Skeletal muscle tissue (tissue), 4 donors: ENCODE results near the gene PHACTR1. TPM values are rescaled to one million over a fixed set of nuclear protein-coding genes. Genes with fewer than 3 reads are reported as not detected.

Experiments
- H3K27ac ChIP-seq: one replicate; pipeline ENCODE4 v1.7.0; 2013; ENCODE audit warnings: mild to moderate bottlenecking, low read depth, low read length, inconsistent platforms
- H3K27me3 ChIP-seq, 3 donors: one replicate each; pipeline ENCODE4 v1.7.0; 2013; ENCODE audit warnings: low read length in 3 of 3; ENCODE audit not compliant: control insufficient read depth in 3 of 3, insufficient read depth in 3 of 3
- H3K36me3 ChIP-seq, 3 donors: one replicate each; pipeline ENCODE4 v1.7.0; 2013; ENCODE audit warnings: low read length in 3 of 3; ENCODE audit not compliant: control insufficient read depth in 3 of 3, insufficient read depth in 3 of 3
- H3K4me1 ChIP-seq, 3 donors: one replicate each; pipeline ENCODE4 v1.7.0; 2013; ENCODE audit warnings: low read length in 3 of 3, mild to moderate bottlenecking in 3 of 3; ENCODE audit not compliant: control insufficient read depth in 3 of 3, insufficient read depth in 3 of 3
- H3K4me3 ChIP-seq, 3 donors: one replicate each; pipeline ENCODE4 v1.7.0; 2013; ENCODE audit warnings: low read length in 3 of 3
- H3K9ac ChIP-seq, 3 donors: one replicate each; pipeline ENCODE4 v1.7.0; 2013; ENCODE audit warnings: low read length in 3 of 3, mild to moderate bottlenecking in 3 of 3, moderate library complexity in 2 of 3, low read depth in 1 of 3
- H3K9me3 ChIP-seq, 3 donors: one replicate each; pipeline ENCODE4 v1.7.0; 2013; ENCODE audit warnings: low read length in 3 of 3; ENCODE audit not compliant: control insufficient read depth in 3 of 3
- total RNA-seq: library from RNA; depleted of rRNA; stranded (reverse); fragments of >200 nt; gene quantifications from one replicate; pipeline ENCODE4 v1.2.3, GENCODE V29; 2014
- donor health status: Osteomylitis.

Gene PHACTR1
- total RNA-seq, 1 donor from 2014 or later, result 5.7 TPM

DNA sequence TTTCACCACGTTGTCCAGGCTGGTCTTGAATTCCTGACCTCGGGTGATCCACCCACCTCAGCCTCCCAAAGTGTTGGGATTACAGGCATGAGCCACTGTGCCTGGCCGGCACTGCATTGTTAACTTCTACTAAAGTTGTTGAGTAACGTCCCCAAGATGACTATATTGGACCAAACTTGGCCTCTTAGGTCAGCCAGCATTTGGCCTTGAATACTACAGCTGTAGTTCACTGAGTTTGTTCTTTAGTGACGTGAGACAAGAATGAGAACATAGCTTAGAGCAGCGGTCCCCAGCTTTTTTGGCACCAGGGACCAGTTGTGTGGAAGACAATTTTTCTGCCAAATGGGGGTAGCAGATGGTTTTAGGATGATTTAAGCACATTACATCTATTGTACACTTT is 374.6 kb downstream of the PHACTR1 start:
- peaks cover 0 to 2% (median 0%) of the 10 kb centered on the region in 3 donors for H3K4me1 ChIP-seq
- no peak overlapping the region for H3K4me3 ChIP-seq
- H3K36me3 ChIP-seq, result no peaks in the 10 kb centered on the region
- no peak overlapping the region for H3K9ac ChIP-seq
- no peak overlapping the region for H3K27ac ChIP-seq
- H3K27me3 ChIP-seq, result no peaks in the 10 kb centered on the region
- H3K9me3 ChIP-seq, result peaks cover 0 to 3% (median 0%) of the 10 kb centered on the region in 3 donors

- no peaks in the 10 kb centered on the region for H3K4me1 ChIP-seq
- no peak overlapping the region for H3K27ac ChIP-seq
- H3K27me3 ChIP-seq, result no peaks in the 10 kb centered on the region
- H3K9me3 ChIP-seq, result no peaks in the 10 kb centered on the region
- H3K9ac ChIP-seq, result no peak overlapping the region
- no peaks in the 10 kb centered on the region for H3K36me3 ChIP-seq
- H3K4me3 ChIP-seq, result no peak overlapping the region
Observed at GRCh38 chr6:13094781-13095425, 378.3 kb downstream of the PHACTR1 start.

DNA sequence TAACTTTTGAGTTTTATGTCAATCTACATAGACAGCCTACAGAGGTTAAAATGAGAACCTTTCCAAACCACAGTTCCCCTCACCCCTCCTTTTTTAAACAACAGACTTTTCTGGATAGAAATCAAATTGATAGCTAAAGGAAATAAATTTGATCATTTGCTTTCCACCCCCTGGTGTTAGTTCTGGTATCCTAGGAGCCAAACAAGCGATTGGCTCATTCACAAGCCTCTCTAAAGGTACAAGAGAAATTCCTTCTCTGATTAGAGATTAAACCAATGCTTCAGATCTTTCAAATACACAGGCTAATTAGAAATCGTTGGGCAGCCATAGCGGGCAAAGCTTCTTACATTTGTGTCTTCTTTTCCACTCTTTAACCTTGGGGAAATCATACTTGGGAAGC is 379.5 kb downstream of the PHACTR1 start:
- no peaks in the 10 kb centered on the region for H3K9me3 ChIP-seq
- no peaks in the 10 kb centered on the region for H3K4me1 ChIP-seq
- no peak overlapping the region for H3K27ac ChIP-seq
- H3K4me3 ChIP-seq, result no peak overlapping the region
- no peaks in the 10 kb centered on the region for H3K36me3 ChIP-seq
- no peaks in the 10 kb centered on the region for H3K27me3 ChIP-seq
- H3K9ac ChIP-seq, result no peak overlapping the region

DNA sequence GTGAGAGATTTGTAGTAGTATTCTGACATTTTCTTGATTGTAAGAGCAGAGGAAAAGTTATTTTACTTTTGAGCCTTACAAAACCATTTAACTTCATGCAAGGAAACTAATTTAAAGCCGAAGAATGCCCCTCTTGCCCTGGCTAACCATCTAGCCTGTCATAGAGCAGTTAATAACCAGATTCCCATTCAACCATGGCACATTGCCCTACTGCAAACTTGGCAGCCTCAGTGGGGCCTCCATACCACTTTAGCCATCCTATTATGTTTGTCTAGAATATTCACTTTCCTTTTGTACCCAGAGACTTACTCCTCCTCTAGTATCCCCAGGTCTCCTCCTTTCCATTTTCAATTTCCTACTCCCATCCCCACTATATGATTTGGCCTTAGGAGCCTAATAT is 380.9 kb downstream of the PHACTR1 start:
- H3K36me3 ChIP-seq, result no peaks in the 10 kb centered on the region
- H3K27me3 ChIP-seq, result no peaks in the 10 kb centered on the region
- no peaks in the 10 kb centered on the region for H3K4me1 ChIP-seq
- no peak overlapping the region for H3K27ac ChIP-seq
- no peak overlapping the region for H3K9ac ChIP-seq
- H3K4me3 ChIP-seq, result no peak overlapping the region
- no peaks in the 10 kb centered on the region for H3K9me3 ChIP-seq

DNA sequence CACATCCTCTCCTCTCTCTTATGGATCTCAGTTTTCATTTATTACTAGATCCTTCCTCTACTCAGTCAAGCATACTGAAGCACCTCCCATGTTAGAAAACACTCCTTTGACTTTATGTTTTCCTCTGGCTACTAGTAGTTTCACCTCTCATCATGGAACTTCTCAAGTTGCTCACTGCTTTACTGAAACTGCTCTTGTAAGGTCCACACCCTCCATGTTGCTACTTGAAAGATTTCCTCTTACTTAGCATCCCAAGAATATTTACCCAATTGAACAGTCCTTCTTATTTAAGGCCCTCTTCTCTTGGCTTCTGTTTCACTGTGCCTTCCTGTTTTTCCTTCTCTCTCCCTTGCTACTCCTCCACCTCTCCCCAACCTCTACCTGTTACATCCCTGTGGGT is 381.4 kb downstream of the PHACTR1 start:
- H3K4me1 ChIP-seq, result no peaks in the 10 kb centered on the region
- H3K36me3 ChIP-seq, result no peaks in the 10 kb centered on the region
- H3K27me3 ChIP-seq, result no peaks in the 10 kb centered on the region
- no peak overlapping the region for H3K27ac ChIP-seq
- no peak overlapping the region for H3K4me3 ChIP-seq
- H3K9me3 ChIP-seq, result no peaks in the 10 kb centered on the region
- no peak overlapping the region for H3K9ac ChIP-seq

GRCh38 chr6:13098793-13099570 is 382.4 kb downstream of the PHACTR1 start:
- no peak overlapping the region for H3K9ac ChIP-seq
- no peaks in the 10 kb centered on the region for H3K36me3 ChIP-seq
- H3K27ac ChIP-seq, result no peak overlapping the region
- H3K9me3 ChIP-seq, result no peaks in the 10 kb centered on the region
- no peak overlapping the region for H3K4me3 ChIP-seq
- H3K4me1 ChIP-seq, result no peaks in the 10 kb centered on the region
- no peaks in the 10 kb centered on the region for H3K27me3 ChIP-seq

DNA sequence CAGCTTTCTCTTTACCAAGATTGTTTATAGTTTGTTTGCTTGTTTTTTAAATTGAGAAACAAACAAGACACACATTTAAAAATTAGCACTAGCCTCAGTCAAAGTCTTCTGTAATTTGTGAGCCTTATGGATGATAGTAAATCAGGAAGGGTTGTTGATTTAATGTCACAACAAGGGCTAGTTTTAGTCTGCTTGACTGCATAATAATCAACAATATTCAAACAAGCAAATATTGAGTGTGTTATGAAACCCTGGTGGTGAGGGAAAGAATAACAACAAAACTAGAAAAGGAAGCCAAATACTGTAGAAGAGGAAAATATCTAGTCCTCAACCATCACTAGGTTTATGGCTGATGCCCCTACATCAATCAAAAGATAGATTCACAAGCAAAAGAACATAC is 383.2 kb downstream of the PHACTR1 start:
- Histone ChIP-seq H3K9ac (no peak overlapping the region), H3K36me3 (no peaks in the 10 kb centered on the region), H3K4me1 (no peaks in the 10 kb centered on the region), H3K9me3 (no peaks in the 10 kb centered on the region), H3K4me3 (no peak overlapping the region), H3K27ac (no peak overlapping the region), H3K27me3 (no peaks in the 10 kb centered on the region)

- H3K9me3 ChIP-seq, result no peaks in the 10 kb centered on the region
- H3K27ac ChIP-seq, result no peak overlapping the region
- no peaks in the 10 kb centered on the region for H3K36me3 ChIP-seq
- H3K9ac ChIP-seq, result no peak overlapping the region
- H3K4me3 ChIP-seq, result no peak overlapping the region
- H3K4me1 ChIP-seq, result no peaks in the 10 kb centered on the region
- H3K27me3 ChIP-seq, result no peaks in the 10 kb centered on the region
Observed at GRCh38 chr6:13101409-13101808, 384.8 kb downstream of the PHACTR1 start.

- H3K4me1 ChIP-seq, result no peaks in the 10 kb centered on the region
- no peak overlapping the region for H3K27ac ChIP-seq
- no peak overlapping the region for H3K4me3 ChIP-seq
- H3K27me3 ChIP-seq, result no peaks in the 10 kb centered on the region
- no peak overlapping the region for H3K9ac ChIP-seq
- no peaks in the 10 kb centered on the region for H3K36me3 ChIP-seq
- no peaks in the 10 kb centered on the region for H3K9me3 ChIP-seq
Observed at GRCh38 chr6:13101985-13102384, 385.4 kb downstream of the PHACTR1 start.

- Histone ChIP-seq H3K4me1 (no peaks in the 10 kb centered on the region), H3K27me3 (no peaks in the 10 kb centered on the region), H3K27ac (no peak overlapping the region), H3K4me3 (no peak overlapping the region), H3K36me3 (no peaks in the 10 kb centered on the region), H3K9ac (no peak overlapping the region), H3K9me3 (no peaks in the 10 kb centered on the region)
Observed at GRCh38 chr6:13103169-13103568, 386.6 kb downstream of the PHACTR1 start.
